Measurements from ENCODE around the gene MICAL3. TPM values are rescaled to one million over a fixed set of nuclear protein-coding genes. Genes with fewer than 3 reads are reported as not detected.

The MICAL3 gene
- total and polyA plus RNA-seq, 9 of the 15 experiments (the other 6 are each of a cell fraction or from before 2014, with no cell fraction given), result 0.53 to 32.1 (median 12.3) TPM

DNA sequence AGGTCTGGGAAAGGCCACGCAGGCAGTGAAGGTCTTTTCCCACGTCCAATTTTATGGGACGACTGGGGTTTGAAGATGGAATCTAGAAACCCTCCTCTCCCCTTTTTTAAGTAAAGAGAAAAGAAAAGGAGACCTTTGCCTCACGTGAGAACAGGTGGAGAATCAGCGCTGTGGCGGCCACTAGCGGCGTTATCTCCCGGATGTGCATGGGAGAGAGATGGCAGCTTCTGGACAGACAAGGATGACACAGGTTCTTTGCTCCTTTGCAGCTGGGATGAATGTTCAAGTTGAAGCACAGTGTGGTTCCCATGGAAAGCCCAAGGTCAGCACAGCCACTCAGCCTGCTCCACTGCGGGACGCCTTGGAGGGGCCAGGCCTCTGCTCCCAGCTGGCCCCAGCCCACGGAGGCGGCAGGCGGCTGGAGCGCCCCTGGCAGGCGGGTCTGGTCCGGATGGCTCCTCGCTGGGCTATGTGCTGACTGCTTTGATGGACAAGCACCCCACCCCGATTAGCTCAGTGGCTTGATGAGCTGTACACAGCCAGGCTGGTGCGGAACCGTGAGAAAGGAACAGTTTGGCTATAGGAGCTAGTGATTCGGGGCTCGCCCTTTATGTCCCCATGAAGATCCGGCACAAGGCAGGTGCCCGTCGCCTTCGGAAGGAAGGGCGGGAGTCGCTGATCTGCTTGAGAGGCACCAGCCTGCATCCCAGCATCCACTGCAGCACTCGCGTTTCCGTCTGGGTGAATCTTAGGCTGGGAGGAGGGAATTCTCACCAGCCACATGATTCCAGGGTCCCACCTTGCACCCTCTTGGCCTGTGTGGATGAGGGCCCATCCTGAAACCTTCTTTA, 235.6 kb downstream of the MICAL3 start (continued):
- TF ChIP-seq, protein P1, sequence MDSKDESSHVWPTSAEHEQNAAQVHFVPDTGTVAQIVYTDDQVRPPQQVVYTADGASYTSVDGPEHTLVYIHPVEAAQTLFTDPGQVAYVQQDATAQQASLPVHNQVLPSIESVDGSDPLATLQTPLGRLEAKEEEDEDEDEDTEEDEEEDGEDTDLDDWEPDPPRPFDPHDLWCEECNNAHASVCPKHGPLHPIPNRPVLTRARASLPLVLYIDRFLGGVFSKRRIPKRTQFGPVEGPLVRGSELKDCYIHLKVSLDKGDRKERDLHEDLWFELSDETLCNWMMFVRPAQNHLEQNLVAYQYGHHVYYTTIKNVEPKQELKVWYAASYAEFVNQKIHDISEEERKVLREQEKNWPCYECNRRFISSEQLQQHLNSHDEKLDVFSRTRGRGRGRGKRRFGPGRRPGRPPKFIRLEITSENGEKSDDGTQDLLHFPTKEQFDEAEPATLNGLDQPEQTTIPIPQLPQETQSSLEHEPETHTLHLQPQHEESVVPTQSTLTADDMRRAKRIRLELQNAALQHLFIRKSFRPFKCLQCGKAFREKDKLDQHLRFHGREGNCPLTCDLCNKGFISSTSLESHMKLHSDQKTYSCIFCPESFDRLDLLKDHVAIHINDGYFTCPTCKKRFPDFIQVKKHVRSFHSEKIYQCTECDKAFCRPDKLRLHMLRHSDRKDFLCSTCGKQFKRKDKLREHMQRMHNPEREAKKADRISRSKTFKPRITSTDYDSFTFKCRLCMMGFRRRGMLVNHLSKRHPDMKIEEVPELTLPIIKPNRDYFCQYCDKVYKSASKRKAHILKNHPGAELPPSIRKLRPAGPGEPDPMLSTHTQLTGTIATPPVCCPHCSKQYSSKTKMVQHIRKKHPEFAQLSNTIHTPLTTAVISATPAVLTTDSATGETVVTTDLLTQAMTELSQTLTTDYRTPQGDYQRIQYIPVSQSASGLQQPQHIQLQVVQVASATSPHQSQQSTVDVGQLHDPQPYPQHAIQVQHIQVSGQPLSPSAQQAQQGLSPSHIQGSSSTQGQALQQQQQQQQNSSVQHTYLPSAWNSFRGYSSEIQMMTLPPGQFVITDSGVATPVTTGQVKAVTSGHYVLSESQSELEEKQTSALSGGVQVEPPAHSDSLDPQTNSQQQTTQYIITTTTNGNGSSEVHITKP (IDR thresholded peaks at IDR 0.05; ENCODE audit: partially characterized antibody), result no peak
- TF ChIP-seq ESRRA (IDR thresholded peaks at IDR 0.05; ENCODE audit: borderline replicate concordance, low read depth) (no peak), RCOR1 (IDR thresholded peaks at IDR 0.05; ENCODE audit: borderline replicate concordance in 1 of 2, low read depth in 2 of 2, low read length in 2 of 2) (peak; percentile 40 to 83; a peak in 3 of 4 replicates), SRSF3 (IDR thresholded peaks at IDR 0.05; ENCODE audit: insufficient read depth, low read length) (no peak), CC2D1A (IDR thresholded peaks at IDR 0.05) (no peak), ZNF717 (CRISPR knock-in tag; IDR thresholded peaks at IDR 0.05) (no peak), WHSC1 (IDR thresholded peaks at IDR 0.05; ENCODE audit: low read length) (no peak), NCOA2 (IDR thresholded peaks at IDR 0.05; ENCODE audit: partially characterized antibody in 2 of 2) (no peak), SIX5 (IDR thresholded peaks at IDR 0.05; ENCODE audit: borderline replicate concordance in 1 of 2, insufficient read depth in 1 of 2, low read depth in 1 of 2, low read length in 2 of 2) (no peak)
- TF ChIP-seq, protein P2, sequence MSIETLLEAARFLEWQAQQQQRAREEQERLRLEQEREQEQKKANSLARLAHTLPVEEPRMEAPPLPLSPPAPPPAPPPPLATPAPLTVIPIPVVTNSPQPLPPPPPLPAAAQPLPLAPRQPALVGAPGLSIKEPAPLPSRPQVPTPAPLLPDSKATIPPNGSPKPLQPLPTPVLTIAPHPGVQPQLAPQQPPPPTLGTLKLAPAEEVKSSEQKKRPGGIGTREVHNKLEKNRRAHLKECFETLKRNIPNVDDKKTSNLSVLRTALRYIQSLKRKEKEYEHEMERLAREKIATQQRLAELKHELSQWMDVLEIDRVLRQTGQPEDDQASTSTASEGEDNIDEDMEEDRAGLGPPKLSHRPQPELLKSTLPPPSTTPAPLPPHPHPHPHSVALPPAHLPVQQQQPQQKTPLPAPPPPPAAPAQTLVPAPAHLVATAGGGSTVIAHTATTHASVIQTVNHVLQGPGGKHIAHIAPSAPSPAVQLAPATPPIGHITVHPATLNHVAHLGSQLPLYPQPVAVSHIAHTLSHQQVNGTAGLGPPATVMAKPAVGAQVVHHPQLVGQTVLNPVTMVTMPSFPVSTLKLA (conservative IDR thresholded peaks at IDR 0.05), result no peak
- TF ChIP-seq, protein P3, sequence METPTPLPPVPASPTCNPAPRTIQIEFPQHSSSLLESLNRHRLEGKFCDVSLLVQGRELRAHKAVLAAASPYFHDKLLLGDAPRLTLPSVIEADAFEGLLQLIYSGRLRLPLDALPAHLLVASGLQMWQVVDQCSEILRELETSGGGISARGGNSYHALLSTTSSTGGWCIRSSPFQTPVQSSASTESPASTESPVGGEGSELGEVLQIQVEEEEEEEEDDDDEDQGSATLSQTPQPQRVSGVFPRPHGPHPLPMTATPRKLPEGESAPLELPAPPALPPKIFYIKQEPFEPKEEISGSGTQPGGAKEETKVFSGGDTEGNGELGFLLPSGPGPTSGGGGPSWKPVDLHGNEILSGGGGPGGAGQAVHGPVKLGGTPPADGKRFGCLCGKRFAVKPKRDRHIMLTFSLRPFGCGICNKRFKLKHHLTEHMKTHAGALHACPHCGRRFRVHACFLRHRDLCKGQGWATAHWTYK (CRISPR knock-in tag; IDR thresholded peaks at IDR 0.05), result no peak
- TF ChIP-seq, protein P4, sequence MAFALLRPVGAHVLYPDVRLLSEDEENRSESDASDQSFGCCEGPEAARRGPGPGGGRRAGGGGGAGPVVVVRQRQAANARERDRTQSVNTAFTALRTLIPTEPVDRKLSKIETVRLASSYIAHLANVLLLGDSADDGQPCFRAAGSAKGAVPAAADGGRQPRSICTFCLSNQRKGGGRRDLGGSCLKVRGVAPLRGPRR (CRISPR knock-in tag; IDR thresholded peaks at IDR 0.05), result no peak
- TF ChIP-seq, protein P5, sequence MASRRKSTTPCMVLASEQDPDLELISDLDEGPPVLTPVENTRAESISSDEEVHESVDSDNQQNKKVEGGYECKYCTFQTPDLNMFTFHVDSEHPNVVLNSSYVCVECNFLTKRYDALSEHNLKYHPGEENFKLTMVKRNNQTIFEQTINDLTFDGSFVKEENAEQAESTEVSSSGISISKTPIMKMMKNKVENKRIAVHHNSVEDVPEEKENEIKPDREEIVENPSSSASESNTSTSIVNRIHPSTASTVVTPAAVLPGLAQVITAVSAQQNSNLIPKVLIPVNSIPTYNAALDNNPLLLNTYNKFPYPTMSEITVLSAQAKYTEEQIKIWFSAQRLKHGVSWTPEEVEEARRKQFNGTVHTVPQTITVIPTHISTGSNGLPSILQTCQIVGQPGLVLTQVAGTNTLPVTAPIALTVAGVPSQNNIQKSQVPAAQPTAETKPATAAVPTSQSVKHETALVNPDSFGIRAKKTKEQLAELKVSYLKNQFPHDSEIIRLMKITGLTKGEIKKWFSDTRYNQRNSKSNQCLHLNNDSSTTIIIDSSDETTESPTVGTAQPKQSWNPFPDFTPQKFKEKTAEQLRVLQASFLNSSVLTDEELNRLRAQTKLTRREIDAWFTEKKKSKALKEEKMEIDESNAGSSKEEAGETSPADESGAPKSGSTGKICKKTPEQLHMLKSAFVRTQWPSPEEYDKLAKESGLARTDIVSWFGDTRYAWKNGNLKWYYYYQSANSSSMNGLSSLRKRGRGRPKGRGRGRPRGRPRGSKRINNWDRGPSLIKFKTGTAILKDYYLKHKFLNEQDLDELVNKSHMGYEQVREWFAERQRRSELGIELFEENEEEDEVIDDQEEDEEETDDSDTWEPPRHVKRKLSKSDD (conservative IDR thresholded peaks at IDR 0.05; ENCODE audit: low read length), result 0 out of 2 replicates have a peak, but pooled peaks have one; percentile 17

All from K562 (cell line).